Activated CD8-positive, alpha-beta memory T cell treated with anti-CD3 and anti-CD28 coated beads for 4 hours (primary cell): ENCODE data around the gene AFTPH.
A peak's percentile ranks its signal among the peaks of the same experiment; 100 is the strongest.

Experiments
- DNase-seq, 2 donors: peaks; one replicate each; pipeline ENCODE4 v3.0.0-alpha.2; 2020; ENCODE audit warnings: low read depth in 2 of 2

Gene AFTPH, protein sequence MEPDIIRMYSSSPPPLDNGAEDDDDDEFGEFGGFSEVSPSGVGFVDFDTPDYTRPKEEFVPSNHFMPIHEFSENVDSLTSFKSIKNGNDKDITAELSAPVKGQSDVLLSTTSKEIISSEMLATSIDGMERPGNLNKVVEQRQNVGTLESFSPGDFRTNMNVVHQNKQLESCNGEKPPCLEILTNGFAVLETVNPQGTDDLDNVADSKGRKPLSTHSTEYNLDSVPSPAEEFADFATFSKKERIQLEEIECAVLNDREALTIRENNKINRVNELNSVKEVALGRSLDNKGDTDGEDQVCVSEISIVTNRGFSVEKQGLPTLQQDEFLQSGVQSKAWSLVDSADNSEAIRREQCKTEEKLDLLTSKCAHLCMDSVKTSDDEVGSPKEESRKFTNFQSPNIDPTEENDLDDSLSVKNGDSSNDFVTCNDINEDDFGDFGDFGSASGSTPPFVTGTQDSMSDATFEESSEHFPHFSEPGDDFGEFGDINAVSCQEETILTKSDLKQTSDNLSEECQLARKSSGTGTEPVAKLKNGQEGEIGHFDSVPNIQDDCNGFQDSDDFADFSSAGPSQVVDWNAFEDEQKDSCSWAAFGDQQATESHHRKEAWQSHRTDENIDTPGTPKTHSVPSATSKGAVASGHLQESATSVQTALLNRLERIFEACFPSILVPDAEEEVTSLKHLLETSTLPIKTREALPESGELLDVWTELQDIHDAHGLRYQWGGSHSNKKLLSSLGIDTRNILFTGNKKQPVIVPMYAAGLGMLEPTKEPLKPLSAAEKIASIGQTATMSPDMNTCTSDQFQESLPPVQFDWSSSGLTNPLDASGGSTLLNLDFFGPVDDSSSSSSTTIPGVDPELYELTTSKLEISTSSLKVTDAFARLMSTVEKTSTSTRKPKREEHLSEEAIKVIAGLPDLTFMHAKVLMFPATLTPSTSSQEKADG

DNA sequence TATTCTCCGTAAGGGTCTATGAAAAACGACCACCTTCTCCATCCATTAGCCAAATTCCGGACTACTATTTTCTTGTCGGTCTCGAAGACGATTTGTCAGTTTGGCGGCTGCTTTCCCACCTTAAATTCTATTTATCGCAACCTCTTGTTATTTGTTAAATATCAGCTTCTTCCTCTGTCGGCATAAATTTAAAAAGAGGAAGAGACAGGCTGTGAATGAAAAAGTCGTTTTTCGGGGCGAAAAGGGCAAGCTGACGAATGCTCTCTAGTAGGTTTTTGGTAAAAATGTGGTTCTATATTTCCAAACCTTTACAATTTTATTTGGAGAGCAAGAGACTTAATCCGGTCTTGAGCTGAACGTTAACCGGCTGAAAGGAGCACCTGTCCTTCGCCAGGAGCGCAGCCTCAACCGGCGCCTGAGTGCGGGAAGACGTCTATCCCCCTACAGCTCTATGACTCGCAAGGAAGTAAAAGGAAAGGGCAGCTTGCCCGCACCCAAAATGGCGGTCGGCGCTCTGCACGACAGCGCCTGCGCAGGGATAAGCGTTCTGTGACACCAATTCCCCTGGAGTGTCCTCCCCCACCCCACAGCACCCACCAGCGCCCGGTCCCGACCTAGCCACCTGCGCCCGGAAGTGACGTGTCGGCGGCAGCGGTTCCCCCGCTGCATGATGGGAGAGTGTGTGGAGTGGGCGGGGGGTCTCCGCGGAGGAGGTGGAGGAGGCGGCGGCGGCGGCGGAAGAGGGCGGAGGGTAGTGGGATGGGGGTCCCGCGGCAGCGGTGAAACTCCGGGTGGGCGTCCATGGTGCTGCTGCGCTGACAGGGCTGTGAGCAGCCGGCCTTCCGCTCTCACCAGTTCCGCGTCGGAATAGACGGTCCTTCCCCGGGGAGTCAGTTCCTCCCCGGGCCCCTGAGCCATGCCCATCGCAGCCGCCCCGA is at the start of gene AFTPH:
Gene AFTPH (plus strand): TSS at position 663 of the 938 bp plus-strand sequence. CDS start 27,147 bp downstream, outside the sequence.
- DNase-seq = peak; percentile 99 to 100

DNA sequence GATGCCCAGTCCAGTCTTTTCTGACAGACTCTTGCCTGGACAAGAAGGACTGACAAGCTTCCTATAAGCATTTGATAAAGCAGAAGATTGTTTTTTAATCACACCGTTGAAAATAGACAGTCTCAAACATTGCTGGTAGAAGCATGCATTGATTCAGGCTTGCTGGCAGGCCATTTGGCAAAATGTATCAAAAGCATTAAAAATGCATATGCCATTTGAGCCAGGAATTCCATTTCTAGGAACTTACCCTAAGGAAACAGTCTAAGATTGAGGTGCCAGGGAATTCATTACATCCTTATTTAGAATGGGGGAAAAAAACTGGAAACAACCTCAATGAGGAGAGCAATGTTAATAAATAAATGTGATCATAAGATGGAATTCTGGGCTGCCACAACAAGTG is 49.5 kb upstream of the AFTPH start:
- no peak for DNase-seq

DNA sequence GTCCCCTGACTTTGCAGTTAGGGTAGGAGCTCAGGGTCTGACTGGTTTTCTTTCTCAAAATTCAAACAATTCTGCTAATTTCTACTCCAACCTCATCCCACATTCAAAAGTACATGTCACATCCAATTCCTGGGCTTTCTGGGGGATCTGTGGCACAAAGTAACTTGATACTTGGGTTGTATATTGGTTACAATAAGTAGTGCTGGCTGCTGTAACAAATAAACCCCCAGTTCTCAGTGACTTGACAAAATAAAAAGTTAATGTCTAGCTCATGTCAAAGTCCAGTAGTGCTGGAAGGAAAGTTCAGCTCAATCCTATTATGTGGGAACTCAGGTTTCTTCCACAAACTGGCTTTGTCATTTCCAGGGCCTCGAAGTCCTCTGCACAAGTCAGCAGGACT is 47.1 kb upstream of the AFTPH start:
- DNase-seq = no peak

DNA sequence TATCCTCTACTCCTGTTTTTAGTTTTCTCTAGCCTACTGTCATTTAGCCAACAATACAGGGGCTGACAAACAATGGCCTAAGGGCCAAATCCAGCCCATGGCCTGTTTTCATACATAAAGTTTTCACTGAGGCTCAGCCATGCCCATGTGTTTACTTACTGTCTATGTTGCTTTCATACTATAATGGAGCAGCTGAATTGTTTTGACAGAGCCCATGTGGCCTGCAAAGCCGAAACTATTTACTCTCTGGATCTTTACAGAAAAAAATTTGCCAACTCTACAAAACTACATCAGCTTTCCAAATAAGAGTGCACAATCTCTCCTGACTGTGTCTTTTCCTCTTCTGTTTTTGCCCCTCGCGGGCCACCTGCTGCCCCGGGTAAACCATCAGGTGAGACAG is 46.1 kb upstream of the AFTPH start:
- DNase-seq = no peak

DNA sequence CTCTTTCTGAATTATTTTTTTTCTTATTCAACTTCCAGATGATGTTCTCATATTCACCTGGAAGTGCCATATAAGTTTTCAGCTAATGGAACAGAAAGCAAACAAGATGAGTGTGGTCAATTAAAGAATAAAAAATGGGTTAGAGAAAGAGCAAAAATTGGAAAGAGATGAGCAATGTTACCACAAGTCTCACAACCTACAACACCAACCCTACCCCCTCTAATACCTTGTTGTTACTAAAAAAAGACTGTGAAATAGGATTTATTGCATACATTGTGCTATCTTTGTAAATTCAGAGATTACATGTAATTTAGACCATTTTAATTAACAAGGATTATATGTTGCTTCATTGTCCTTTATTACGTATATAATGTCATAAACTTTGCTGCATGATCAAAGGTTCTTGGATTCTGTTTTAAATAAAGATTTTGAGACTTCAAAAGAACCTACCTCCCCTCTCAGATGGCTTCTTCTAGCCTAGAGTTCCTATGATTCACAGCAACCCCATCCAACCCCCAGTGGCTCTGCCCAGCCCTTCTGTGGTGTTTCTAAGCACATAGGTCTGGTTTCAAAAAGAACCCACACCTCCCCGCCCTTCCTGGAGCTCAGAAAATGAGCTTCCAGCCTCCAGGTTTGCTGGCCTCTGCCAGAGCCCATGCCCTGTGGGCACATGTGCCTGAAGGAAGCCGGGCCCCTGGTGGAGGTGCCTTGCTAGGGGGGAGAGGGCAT is 45.5 kb upstream of the AFTPH start:
- no peak for DNase-seq

DNA sequence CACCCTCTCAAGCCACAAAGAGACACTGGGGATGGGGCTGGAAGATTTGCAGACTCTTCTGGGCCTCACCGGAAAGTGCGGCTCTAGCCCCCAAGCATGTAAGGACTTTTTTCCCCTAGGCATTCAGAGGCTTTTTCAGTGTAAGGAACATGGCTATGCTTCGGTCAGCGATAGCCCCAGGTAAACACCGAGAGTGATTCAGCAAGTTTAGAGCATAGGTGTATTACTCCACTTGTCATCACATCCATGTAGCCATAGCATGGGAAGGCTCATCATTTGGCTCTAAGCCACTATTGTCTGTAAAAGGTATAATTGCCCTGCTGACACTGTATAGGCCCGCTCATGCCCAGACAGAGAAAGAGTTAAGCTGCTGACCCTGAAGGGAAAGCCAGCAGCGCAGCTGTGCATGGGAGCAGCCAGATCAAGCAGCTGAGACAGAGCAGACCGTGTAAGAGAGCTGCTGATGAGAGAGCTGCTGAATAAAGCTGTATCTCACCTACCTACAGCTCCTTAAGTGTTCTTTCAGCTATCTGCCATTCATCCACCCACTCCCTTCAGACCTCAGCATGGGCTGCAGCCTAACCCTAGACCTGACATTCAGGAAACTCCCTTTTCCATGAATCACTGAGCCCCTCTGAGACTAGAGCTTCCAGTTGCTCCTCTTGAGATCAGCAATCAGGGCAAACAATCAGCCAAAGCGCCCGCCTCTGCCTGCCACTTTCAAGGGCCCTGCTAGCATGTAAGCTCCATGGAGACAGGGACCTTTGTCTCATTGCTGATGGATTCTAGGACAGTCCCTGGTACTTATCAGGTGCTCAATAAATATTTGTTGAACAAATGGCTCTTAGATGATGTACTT is 44.6 kb upstream of the AFTPH start:
- no peak for DNase-seq

DNA sequence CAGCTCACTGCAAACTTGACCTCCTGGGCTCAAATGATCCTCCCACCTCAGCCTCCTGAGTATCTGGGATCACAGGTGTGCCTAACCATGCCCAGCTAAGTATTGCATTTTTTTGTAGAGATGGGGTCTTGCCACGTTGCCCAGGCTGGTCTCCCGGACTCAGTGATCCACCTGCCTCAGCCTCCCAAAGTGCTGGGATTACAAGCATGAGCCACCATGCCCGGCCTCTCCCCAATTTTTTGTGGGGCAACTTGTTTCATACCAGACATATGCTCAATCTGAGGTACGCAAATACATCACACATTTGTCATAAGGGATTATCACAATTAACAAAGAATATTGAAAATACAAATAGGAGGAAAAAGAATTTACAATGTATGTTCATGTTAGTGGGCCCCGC is 42.5 kb upstream of the AFTPH start:
- no peak for DNase-seq

DNA sequence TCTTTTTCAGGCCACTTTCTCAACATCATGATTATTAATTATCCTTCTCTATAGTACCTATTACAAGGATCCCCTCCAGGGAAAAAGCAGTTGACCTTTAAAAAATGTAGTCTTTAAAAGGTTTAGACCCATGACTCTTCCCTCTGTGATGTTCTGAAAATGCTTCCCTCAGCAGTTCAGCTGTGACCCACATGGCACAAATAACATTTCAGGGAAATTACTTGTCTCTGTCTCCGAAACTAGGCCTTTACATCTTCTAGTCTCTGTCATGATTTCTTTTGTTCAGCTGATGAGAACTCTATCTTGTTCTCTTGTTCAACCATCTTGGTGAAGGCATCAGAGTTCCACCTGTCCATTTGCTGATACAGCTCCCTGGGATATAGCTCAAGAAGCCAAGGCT is 41.9 kb upstream of the AFTPH start:
- no peak for DNase-seq

DNA sequence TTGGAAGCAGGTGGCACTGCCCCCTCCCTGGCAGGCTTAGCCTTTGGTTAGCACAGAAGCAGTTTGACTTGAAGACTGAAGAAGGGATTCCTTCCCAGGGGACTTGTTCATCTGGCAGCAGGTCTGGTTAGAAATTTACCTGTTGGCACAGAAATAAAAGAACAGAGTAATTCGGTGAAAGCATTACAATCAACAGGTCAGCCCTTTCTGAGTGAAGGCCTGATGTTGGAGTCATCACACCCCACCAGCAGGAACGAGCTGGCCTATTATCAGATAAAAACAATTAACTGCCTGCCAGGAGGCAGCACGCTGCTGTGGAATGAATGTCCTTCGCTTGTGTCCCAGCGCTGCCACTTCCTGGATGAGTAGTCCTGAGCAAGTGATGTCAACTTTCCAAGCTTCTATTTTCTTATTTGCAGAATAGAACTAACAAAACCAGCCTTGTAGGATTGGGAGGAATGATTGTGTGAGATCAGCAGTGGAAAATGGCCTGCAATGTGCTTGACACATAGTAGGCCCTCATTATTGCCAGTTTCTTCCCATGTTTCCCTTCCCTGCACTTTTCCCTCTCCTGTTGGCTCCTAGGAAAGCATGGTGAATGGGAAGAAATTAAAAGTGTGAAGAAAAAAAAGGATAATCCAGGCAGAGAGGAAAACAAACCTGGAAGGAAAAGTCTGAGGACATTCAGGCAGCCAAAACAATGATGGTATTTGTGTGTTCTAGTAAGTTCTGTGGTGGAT is 41.2 kb upstream of the AFTPH start:
- DNase-seq = no peak

DNA sequence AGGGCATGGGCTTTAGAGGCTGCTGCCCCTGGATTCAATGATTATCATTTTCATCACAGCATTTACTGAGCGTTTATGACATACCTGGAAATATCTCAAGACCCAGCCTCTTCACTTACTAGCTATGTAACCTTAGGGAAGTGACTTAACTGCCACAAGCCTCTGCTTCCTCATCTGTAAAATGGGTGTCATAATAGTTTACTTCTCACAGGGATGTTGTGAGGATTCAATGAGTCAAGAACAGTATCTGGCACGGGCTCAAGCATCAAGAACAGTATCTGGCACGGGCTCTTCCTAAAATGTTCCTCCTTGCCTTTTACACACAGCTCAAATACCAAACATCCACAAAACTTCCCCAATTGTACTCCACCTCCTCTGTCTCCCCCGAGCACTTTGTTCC is 38.8 kb upstream of the AFTPH start:
- no peak for DNase-seq

DNA sequence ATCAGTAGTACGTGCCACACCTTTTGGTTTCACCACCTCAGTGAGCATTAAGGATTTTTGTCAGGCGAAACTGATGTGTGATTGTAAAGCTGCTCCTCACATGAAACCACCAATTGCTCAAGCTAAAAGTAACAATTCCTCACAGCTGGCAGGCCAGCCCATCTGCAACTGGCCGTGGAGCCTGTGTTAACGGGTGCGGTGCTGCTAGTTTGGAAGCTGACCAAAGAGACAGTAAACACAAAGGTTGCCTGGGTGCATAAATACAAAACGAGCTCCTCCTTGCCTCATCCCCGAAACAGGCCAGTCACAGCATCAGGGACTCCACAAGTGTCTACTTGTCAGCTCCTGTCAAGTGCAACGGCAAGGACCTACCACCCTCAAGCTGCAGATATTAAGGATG is 38.2 kb upstream of the AFTPH start:
- no peak for DNase-seq

DNA sequence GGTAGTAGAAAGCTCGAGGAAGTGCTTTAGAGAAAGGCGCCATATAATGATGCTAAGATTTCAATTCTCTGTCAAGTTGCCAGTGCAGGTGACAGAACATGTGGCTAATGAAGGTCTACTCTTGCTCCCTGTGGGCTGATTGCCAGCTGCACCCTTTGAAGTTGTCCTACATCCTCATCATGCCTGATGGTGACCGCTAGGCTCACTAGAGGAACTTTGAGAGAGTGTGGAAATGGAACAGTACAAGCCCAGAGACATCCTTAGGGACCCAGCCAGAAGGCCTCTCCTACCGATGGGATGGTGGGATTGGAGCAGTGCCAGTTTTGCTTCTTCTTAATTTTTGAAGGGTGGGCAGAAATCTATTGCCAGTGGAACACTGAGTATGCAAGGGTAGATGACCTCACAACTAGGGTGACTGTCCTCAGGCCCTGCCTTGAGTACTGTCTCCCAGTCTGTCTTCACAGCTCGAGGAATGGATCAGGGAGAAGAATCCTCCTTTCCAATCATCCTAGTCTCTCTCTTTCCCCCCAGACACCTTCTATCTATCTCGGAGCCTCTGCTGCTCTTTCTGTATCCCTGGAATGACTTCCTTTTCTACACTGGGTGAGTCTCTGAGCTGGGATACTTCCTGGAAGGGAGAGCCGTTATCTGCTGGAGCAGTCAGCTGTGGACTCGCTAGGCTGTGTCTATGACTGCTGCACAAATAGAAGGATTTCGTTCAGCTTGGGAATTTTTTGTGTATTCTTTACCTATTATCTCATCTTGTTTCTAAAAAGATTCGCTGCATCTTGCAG is 36.7 kb upstream of the AFTPH start:
- no peak for DNase-seq

DNA sequence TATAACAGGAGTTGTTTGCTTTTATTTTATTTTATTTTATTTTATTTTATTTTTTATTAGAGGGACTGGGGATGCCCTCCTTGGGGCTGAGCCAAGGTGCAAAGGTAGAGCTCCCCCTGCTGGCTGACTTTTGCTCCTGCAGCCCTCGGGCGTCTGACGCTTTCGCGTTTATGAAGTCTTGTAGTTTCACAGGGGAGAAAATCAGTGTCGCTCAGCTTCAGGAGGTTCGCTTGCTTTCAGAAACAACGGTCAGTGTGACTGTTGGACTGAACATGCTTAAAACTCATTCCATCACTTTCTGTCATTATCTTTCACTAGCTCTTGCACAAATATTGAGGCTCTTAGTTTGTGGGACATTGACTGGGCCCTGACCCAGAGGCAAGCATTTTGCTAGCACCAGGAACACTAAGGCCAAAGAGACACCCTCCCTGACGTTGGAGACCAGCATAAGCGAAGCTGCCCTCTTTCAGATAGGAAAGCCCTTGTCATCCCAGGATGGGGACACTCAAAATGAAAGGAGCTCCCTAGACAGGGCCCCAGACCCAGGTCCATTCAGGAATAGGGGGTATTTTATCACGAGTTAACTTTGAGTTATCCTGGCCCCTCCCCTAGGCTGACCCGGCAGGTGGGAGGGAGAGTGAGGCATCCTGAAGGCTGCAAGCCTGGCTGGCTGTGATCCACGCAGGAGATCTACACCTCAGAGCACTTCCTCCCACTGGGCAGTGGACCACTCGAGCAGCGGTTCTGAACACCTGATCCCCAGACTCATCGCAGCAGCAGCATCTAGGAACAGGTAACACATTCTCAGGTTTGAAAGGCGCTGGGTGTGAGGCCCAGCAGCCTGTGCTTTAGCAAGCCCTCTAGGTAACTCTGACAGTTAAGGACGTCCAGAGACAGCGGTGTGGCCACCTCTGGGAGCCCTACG is 35.8 kb upstream of the AFTPH start:
- peak; percentile 59 to 67 for DNase-seq

DNA sequence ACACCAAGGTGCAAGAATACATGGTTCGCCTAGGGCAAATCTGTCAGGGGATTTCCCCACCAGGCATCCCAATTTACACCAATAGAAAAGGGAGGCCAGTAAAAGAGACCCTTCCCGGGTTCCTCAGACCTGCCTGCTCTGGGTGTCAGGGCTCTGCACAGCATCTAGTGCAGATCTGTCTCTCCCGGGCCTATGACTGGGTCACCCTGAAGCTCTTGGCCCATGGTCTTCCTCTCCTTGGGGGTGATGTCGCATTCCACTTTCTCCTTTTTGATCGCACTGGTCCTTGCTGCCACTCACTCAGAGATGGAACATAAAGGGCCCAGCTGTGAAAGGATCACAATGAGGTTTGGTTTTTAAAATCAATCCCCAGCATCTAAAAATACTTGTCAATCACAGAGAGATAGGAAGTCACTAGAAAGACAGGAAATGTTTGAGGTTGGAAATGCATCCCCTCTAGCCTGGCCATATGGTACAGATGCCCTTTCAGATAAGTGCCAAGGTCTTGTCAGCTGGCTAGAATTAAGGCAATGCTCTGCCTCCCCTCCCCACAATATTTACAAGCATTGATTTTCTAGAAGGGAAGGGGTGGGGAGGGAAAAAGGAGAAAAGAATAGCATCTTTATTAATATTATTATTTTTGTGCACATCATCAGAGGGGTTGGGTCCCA is 34.9 kb upstream of the AFTPH start:
- no peak for DNase-seq

DNA sequence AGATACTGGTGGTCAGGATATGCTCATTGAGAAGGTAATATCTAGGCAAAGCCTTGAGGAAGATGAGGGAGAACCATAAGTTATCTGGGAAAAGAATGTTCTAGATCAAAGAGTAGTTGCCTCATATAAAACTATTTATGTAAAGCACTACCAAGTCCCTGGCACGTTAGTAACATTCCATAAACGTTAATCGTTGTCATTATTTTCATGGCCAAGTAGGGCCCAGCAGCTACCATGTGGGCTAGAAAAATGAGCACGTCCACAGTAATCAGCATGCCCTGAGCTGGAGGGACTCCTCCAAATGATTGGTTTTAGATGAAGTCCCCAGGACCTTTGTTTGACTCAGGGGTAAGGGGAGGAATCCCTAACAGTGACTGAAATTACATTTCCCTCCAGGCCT is 32.7 kb upstream of the AFTPH start:
- no peak for DNase-seq

DNA sequence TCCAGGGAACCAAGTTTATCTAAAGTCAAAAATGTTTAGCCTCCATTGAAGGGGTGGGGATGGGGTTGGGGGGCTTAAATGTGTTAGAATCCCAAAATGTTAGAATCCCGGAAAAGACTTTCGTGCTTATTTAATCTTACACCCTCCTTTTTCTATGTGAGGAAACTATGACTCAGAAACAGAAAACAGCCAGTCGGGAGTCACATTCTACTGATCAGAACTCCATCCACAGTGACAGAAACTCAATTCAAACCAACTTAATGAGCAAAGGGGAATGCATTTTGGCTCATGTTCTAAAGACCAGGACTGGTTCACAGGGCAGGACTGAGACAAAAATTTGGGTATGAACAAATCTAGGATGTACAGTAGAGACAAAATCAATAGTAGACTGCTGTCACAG is 31.9 kb upstream of the AFTPH start:
- no peak for DNase-seq

DNA sequence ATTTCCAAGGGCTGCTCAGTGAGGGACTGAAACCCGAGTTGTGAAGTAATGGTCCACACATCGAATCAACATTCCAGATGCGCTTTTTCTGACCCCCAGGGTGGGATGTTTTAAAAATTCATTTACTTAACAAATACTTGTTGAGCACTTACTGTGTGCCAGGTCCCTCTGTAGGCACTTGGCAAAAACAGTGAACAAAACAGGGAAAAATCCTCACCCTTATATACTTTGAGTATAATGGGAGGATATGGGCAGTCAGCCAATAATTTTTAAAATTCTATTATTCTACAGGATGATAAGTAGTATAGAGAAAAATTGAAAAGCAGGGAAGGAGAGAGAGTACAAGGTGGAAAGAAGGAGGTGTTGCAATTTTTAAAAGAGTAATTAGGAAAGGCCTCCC is 31.3 kb upstream of the AFTPH start:
- DNase-seq = no peak
